Gastroesophageal sphincter (tissue), 3 donors: ENCODE measurements around the gene VPS8.

Source experiments
- POLR2A ChIP-seq, 2 donors: fragments of 450-650 bp; IDR thresholded peaks; one replicate each; pipeline ENCODE4 v1.6.1; 2017; ENCODE audit warnings: antibody characterized with exemption in 2 of 2, mild to moderate bottlenecking in 2 of 2, moderate library complexity in 1 of 2
- POLR2AphosphoS5 ChIP-seq: sonication (generic); formaldehyde crosslinking; IDR thresholded peaks from one replicate; pipeline ENCODE4 v1.6.1; 2017; ENCODE audit warnings: antibody characterized with exemption
- TF ChIP-seq, protein P1 (sequence below), 4 experiments: fragments of 200-600 bp in 2 of 4; fragments of 450-650 bp in 2 of 4; sonication (generic) in 1 of 4; IDR thresholded peaks; one replicate each; pipeline ENCODE4 v1.5.1; 2017 to 2019; ENCODE audit warnings: antibody characterized with exemption in 4 of 4, mild to moderate bottlenecking in 2 of 4, moderate library complexity in 2 of 4

GRCh38 chr3:184808021-184808420, 3.9 kb upstream of the VPS8 start:
- TF ChIP-seq, protein P1, sequence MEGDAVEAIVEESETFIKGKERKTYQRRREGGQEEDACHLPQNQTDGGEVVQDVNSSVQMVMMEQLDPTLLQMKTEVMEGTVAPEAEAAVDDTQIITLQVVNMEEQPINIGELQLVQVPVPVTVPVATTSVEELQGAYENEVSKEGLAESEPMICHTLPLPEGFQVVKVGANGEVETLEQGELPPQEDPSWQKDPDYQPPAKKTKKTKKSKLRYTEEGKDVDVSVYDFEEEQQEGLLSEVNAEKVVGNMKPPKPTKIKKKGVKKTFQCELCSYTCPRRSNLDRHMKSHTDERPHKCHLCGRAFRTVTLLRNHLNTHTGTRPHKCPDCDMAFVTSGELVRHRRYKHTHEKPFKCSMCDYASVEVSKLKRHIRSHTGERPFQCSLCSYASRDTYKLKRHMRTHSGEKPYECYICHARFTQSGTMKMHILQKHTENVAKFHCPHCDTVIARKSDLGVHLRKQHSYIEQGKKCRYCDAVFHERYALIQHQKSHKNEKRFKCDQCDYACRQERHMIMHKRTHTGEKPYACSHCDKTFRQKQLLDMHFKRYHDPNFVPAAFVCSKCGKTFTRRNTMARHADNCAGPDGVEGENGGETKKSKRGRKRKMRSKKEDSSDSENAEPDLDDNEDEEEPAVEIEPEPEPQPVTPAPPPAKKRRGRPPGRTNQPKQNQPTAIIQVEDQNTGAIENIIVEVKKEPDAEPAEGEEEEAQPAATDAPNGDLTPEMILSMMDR (IDR thresholded peaks at IDR 0.05), result no peak
- TF ChIP-seq POLR2AphosphoS5 (no peak), POLR2A (IDR thresholded peaks at IDR 0.05) (no peak)
